ENCODE results near the gene LASP1. TPM values are rescaled to one million over a fixed set of nuclear protein-coding genes. Genes with fewer than 3 reads are reported as not detected.
"Not testable (repeated sequence)": the region's sequence is repeated elsewhere in the genome, so short reads cannot be mapped to it uniquely, and the experiment has no call there.

LASP1 gene
- total RNA-seq, 5 donors from 2014 or later (not counting 1 experiment from before 2014, with no cell fraction given), result 97.2 to 157 (median 122) TPM

GRCh38 chr17:38855101-38855714 is 14.7 kb upstream of the LASP1 start:
- 96% methylated on average over 20 of the region's 28 CpGs for WGBS (ENCODE audit: insufficient coverage)
- peak overlapping the region; percentile 99 for H3K27ac ChIP-seq (ENCODE audit: low read length)
- H3K9me3 ChIP-seq; ATAC-seq (replicated peaks in 1 of 4); H3K4me3 ChIP-seq (ENCODE audit: control insufficient read depth in 1 of 2, extremely low read depth in 1 of 2, low read length in 1 of 2); H3K27me3 Mint-ChIP-seq; H3K27me3 ChIP-seq (replicated peaks in 1 of 2; ENCODE audit: control insufficient read depth in 2 of 2, extremely low read depth in 1 of 2, insufficient read depth in 2 of 2, low read length in 1 of 2); DNase-seq; H3K9me3 Mint-ChIP-seq: not testable (repeated sequence)
- peaks cover 0 to 27% of the 10 kb centered on the region in 2 donors for H3K36me3 ChIP-seq (ENCODE audit: control insufficient read depth in 2 of 2, extremely low read depth in 1 of 2, insufficient read depth in 1 of 2, low read length in 1 of 2)
- H3K4me1 ChIP-seq (ENCODE audit: control insufficient read depth in 1 of 2, extremely low read depth in 1 of 2, insufficient read depth in 2 of 2, low read length in 2 of 2), result peaks cover 15 to 34% of the 10 kb centered on the region in 2 experiments
- H3K4me1 Mint-ChIP-seq, result peaks cover 33 to 44% (median 43%) of the 10 kb centered on the region in 3 donors
- ChIA-PET CTCF (interaction anchor here in 1 of 2 donors (1.5 to 3.0 kb wide), 3 partner anchors 12 to 18 kb away, joined by 5 to 35 read pairs (median 8); partner anchors contain the start of gene LASP1), POLR2A (interaction anchor here in 1 of 2 donors (2.6 kb wide), 1 partner anchor 13 kb away, joined by 26 read pairs; the partner anchor contains the start of gene LASP1)
- peak overlapping the region in 1 of 2 donors; percentile 80 for H3K27ac Mint-ChIP-seq
- peak overlapping the region in 1 of 3 donors; percentile 17 for H3K4me3 Mint-ChIP-seq
- peaks cover 30% of the 10 kb centered on the region for H3K36me3 Mint-ChIP-seq

GRCh38 chr17:38857271-38857670 is 12.6 kb upstream of the LASP1 start:
- H3K4me3 ChIP-seq (ENCODE audit: control insufficient read depth in 1 of 2, extremely low read depth in 1 of 2, low read length in 1 of 2), result no peak overlapping the region
- Mint-ChIP-seq H3K4me1 (peaks cover 17 to 23% (median 22%) of the 10 kb centered on the region in 3 donors), H3K4me3 (no peak overlapping the region), H3K27me3 (no peaks in the 10 kb centered on the region), H3K9me3 (no peaks in the 10 kb centered on the region), H3K36me3 (peaks cover 10% of the 10 kb centered on the region), H3K27ac (no peak overlapping the region)
- H3K27me3 ChIP-seq (replicated peaks in 1 of 2; ENCODE audit: control insufficient read depth in 2 of 2, extremely low read depth in 1 of 2, insufficient read depth in 2 of 2, low read length in 1 of 2), result no peaks in the 10 kb centered on the region
- WGBS (ENCODE audit: insufficient coverage), result 79% methylated on average over 4 of the region's 5 CpGs
- H3K9me3 ChIP-seq, result no peaks in the 10 kb centered on the region
- peaks cover 0 to 7% of the 10 kb centered on the region in 2 donors for H3K36me3 ChIP-seq (ENCODE audit: control insufficient read depth in 2 of 2, extremely low read depth in 1 of 2, insufficient read depth in 1 of 2, low read length in 1 of 2)
- H3K4me1 ChIP-seq (ENCODE audit: control insufficient read depth in 1 of 2, extremely low read depth in 1 of 2, insufficient read depth in 2 of 2, low read length in 2 of 2), result peaks cover 6 to 21% of the 10 kb centered on the region in 2 experiments
- ATAC-seq (replicated peaks in 1 of 4) (no peak), DNase-seq (no peak)
- ChIA-PET CTCF (no interaction called here), POLR2A (no interaction called here)
- no peak overlapping the region for H3K27ac ChIP-seq (ENCODE audit: low read length)

GRCh38 chr17:38861399-38861843 is 8.4 kb upstream of the LASP1 start:
- ChIA-PET POLR2A (no interaction called here), CTCF (interaction anchor here (0.6 to 0.7 kb wide), 2 partner anchors 57 to 67 kb away, joined by 3 to 4 read pairs; no protein-coding TSS in a partner anchor)
- no peak overlapping the region for H3K4me3 Mint-ChIP-seq
- no peak overlapping the region for H3K27ac Mint-ChIP-seq
- peak in 1 of 4 experiments; percentile 52 for ATAC-seq (replicated peaks in 1 of 4)
- Histone ChIP-seq H3K27ac (ENCODE audit: low read length) (no peak overlapping the region), H3K9me3 (no peaks in the 10 kb centered on the region), H3K36me3 (ENCODE audit: control insufficient read depth in 2 of 2, extremely low read depth in 1 of 2, insufficient read depth in 1 of 2, low read length in 1 of 2) (no peaks in the 10 kb centered on the region), H3K4me3 (ENCODE audit: control insufficient read depth in 1 of 2, extremely low read depth in 1 of 2, low read length in 1 of 2) (no peak overlapping the region), H3K4me1 (ENCODE audit: control insufficient read depth in 1 of 2, extremely low read depth in 1 of 2, insufficient read depth in 2 of 2, low read length in 2 of 2) (no peaks in the 10 kb centered on the region), H3K27me3 (replicated peaks in 1 of 2; ENCODE audit: control insufficient read depth in 2 of 2, extremely low read depth in 1 of 2, insufficient read depth in 2 of 2, low read length in 1 of 2) (no peaks in the 10 kb centered on the region)
- no CpG with 5 or more reads among the region's 8 CpGs for WGBS (ENCODE audit: insufficient coverage)
- no peaks in the 10 kb centered on the region for H3K9me3 Mint-ChIP-seq
- peaks cover 0 to 2% of the 10 kb centered on the region in 2 donors for H3K27me3 Mint-ChIP-seq
- no peak for DNase-seq
- H3K4me1 Mint-ChIP-seq, result peaks cover 0 to 5% (median 0%) of the 10 kb centered on the region in 3 donors
- no peaks in the 10 kb centered on the region for H3K36me3 Mint-ChIP-seq

- no peaks in the 10 kb centered on the region for H3K36me3 ChIP-seq (ENCODE audit: control insufficient read depth in 2 of 2, extremely low read depth in 1 of 2, insufficient read depth in 1 of 2, low read length in 1 of 2)
- H3K27ac Mint-ChIP-seq, result no peak overlapping the region
- peaks cover 14 to 25% (median 21%) of the 10 kb centered on the region in 3 donors for H3K4me1 Mint-ChIP-seq
- H3K27me3 Mint-ChIP-seq, result peaks cover 0 to 3% of the 10 kb centered on the region in 2 donors
- no peak overlapping the region for H3K4me3 ChIP-seq (ENCODE audit: control insufficient read depth in 1 of 2, extremely low read depth in 1 of 2, low read length in 1 of 2)
- DNase-seq (no peak), ATAC-seq (replicated peaks in 1 of 4) (no peak)
- no peak overlapping the region for H3K4me3 Mint-ChIP-seq
- H3K4me1 ChIP-seq (ENCODE audit: control insufficient read depth in 1 of 2, extremely low read depth in 1 of 2, insufficient read depth in 2 of 2, low read length in 2 of 2), result peaks cover 8 to 20% of the 10 kb centered on the region in 2 experiments
- WGBS (ENCODE audit: insufficient coverage), result 93% methylated on average over 3 of the region's 11 CpGs
- no peaks in the 10 kb centered on the region for H3K36me3 Mint-ChIP-seq
- POLR2A ChIA-PET, result interaction anchor here in 1 of 2 donors (0.6 kb wide), 1 partner anchor 79 kb away, joined by 3 read pairs; no protein-coding TSS in a partner anchor
- no peaks in the 10 kb centered on the region for H3K27me3 ChIP-seq (replicated peaks in 1 of 2; ENCODE audit: control insufficient read depth in 2 of 2, extremely low read depth in 1 of 2, insufficient read depth in 2 of 2, low read length in 1 of 2)
- no peaks in the 10 kb centered on the region for H3K9me3 Mint-ChIP-seq
- H3K27ac ChIP-seq (ENCODE audit: low read length), result no peak overlapping the region
- no peaks in the 10 kb centered on the region for H3K9me3 ChIP-seq
- CTCF ChIA-PET, result no interaction called here
These were observed 5.0 kb upstream of the LASP1 start for GRCh38 chr17:38864636-38865398.

GRCh38 chr17:38867179-38867967 is 2.5 kb upstream of the LASP1 start:
- Histone ChIP-seq H3K36me3 (ENCODE audit: control insufficient read depth in 2 of 2, extremely low read depth in 1 of 2, insufficient read depth in 1 of 2, low read length in 1 of 2) (peaks cover 0 to 5% of the 10 kb centered on the region in 2 donors), H3K4me3 (ENCODE audit: control insufficient read depth in 1 of 2, extremely low read depth in 1 of 2, low read length in 1 of 2) (peak overlapping the region in 1 of 2 donors; percentile 100), H3K9me3 (no peaks in the 10 kb centered on the region), H3K4me1 (ENCODE audit: control insufficient read depth in 1 of 2, extremely low read depth in 1 of 2, insufficient read depth in 2 of 2, low read length in 2 of 2) (peaks cover 17 to 38% of the 10 kb centered on the region in 2 experiments), H3K27me3 (replicated peaks in 1 of 2; ENCODE audit: control insufficient read depth in 2 of 2, extremely low read depth in 1 of 2, insufficient read depth in 2 of 2, low read length in 1 of 2) (no peaks in the 10 kb centered on the region), H3K27ac (ENCODE audit: low read length) (peak overlapping the region; percentile 83)
- Mint-ChIP-seq H3K4me3 (peak overlapping the region; percentile 93 to 99 (median 98)), H3K36me3 (no peaks in the 10 kb centered on the region), H3K4me1 (peaks cover 27 to 40% (median 35%) of the 10 kb centered on the region in 3 donors), H3K27ac (peak overlapping the region; percentile 95 to 96), H3K27me3 (peaks cover 0 to 3% of the 10 kb centered on the region in 2 donors), H3K9me3 (no peaks in the 10 kb centered on the region)
- ATAC-seq (replicated peaks in 1 of 4), result no peak
- ChIA-PET POLR2A (interaction anchor here (0.6 to 3.4 kb wide), 3 partner anchors 12 to 22 kb away, joined by 3 to 26 read pairs (median 5); partner anchors contain the start of gene RPL23 (in 1 of the 2)), CTCF (interaction anchor here (0.5 to 1.9 kb wide), 8 partner anchors 13 to 734 kb away, joined by 4 to 8 read pairs (median 6); partner anchors contain the start of gene RPL23 (in 1 of the 2))
- peak in 30 of 35 experiments; percentile 29 to 74 (median 55) for DNase-seq
- WGBS (ENCODE audit: insufficient coverage), result 21% methylated on average over 4 of the region's 31 CpGs
